ENCODE results near the gene NUP62. TPM values are rescaled to one million over a fixed set of nuclear protein-coding genes. Genes with fewer than 3 reads are reported as not detected.

The NUP62 gene
- total and polyA plus RNA-seq, 2 experiments from 2014 or later = 55.5 to 99.4 TPM

- no peak for ATAC-seq
These were observed 23.6 kb upstream of the NUP62 start for GRCh38 chr19:49952906-49953305.

More at GRCh38 chr19:49952906-49953305, 23.6 kb upstream of the NUP62 start:
- H3K27ac ChIP-seq (ENCODE audit: low read depth) = no peak overlapping the region
- no peak overlapping the region for H3K27ac Mint-ChIP-seq
- H3F3A ChIP-seq (replicated peaks; ENCODE audit: low read depth) = no peaks in the 10 kb centered on the region
- no peaks in the 10 kb centered on the region for H3K9me2 ChIP-seq (ENCODE audit: insufficient read depth)
- TF ChIP-seq JUNB (IDR thresholded peaks at IDR 0.05; ENCODE audit: unreplicated experiment) (no peak), ETS1 (IDR thresholded peaks at IDR 0.05) (no peak), EZH2phosphoT487 (IDR thresholded peaks at IDR 0.05; ENCODE audit: unreplicated experiment) (no peak), ZNF331 (CRISPR knock-in tag; IDR thresholded peaks at IDR 0.05; ENCODE audit: low read depth) (no peak), REST (IDR thresholded peaks at IDR 0.05; ENCODE audit: unreplicated experiment) (no peak), POLR2AphosphoS5 (IDR thresholded peaks at IDR 0.05; ENCODE audit: low read depth) (no peak), CREB1 (CRISPR knock-in tag; IDR thresholded peaks at IDR 0.05; ENCODE audit: low read depth) (no peak), STAT1 (IDR thresholded peaks at IDR 0.05; ENCODE audit: unreplicated experiment) (no peak), EZH2 (IDR thresholded peaks at IDR 0.05; ENCODE audit: low read depth, unreplicated experiment) (no peak), NANOG (IDR thresholded peaks at IDR 0.05; ENCODE audit: borderline replicate concordance) (no peak), ZNF114 (CRISPR knock-in tag; IDR thresholded peaks at IDR 0.05) (no peak), CTCF (conservative IDR thresholded peaks at IDR 0.05; ENCODE audit: low read depth in 2 of 2) (no peak), ZNF462 (CRISPR knock-in tag; IDR thresholded peaks at IDR 0.05) (no peak)
- no peak overlapping the region for H3K4me3 ChIP-seq
- no peak overlapping the region for H2AFZ ChIP-seq
- H3K4me3 Mint-ChIP-seq = no peak overlapping the region
- H3K9me3 Mint-ChIP-seq = peaks cover 12% of the 10 kb centered on the region
- H3K79me2 ChIP-seq (replicated peaks; ENCODE audit: insufficient read depth) = no peaks in the 10 kb centered on the region
- H3K4me1 ChIP-seq (ENCODE audit: insufficient read depth) = peaks cover 36% of the 10 kb centered on the region; the same call in 1 of the 2 replicates
- DNase-seq (ENCODE audit: low spot score) = no peak
- no peaks in the 10 kb centered on the region; the same call in 2 of the 3 replicates for H3K36me3 Mint-ChIP-seq (ENCODE audit: low read depth)
- no peak overlapping the region for H3K4me2 ChIP-seq
- H3K27me3 ChIP-seq (ENCODE audit: insufficient read depth) = no peaks in the 10 kb centered on the region
- H3K4me1 Mint-ChIP-seq = peaks cover 28% of the 10 kb centered on the region
- H3K36me3 ChIP-seq (ENCODE audit: insufficient read depth) = no peaks in the 10 kb centered on the region
- peaks cover 12% of the 10 kb centered on the region for H3K27me3 Mint-ChIP-seq (ENCODE audit: insufficient read depth, low read depth, poor library complexity)
- no peaks in the 10 kb centered on the region for H4K20me1 ChIP-seq (replicated peaks; ENCODE audit: insufficient read depth)
